Panc1 (cell line): Measurements from ENCODE around the gene GDPD5. TPM values are rescaled to one million over a fixed set of nuclear protein-coding genes. Genes with fewer than 3 reads are reported as not detected.

Experiments
- ATAC-seq: fragments of 200-7000 bp; cut with Tn5 transposase; 2 replicates; pipeline ENCODE4 v1.9.1; 2020; ENCODE audit warnings: mild to moderate bottlenecking, moderate library complexity
- BruUV-seq: library from RNA; stranded (reverse); fragments of 400-500 nt; replicated peaks from 2 replicates; lab custom pipeline; 2021; lab: Mats Ljungman, UMichigan
- CTCF ChIA-PET: fragments of 300-600 bp; sonication (Branson Sonifier 250); formaldehyde crosslinking; loops from one replicate; lab custom pipeline; 2022; ENCODE audit warnings: antibody characterized with exemption; lab: Charles Lee
- POLR2A ChIA-PET: fragments of 300-600 bp; sonication (Branson Sonifier 250); formaldehyde crosslinking; loops from one replicate; lab custom pipeline; 2022; ENCODE audit warnings: antibody characterized with exemption; lab: Charles Lee
- DNase-seq: peaks from one replicate; pipeline ENCODE4 v3.0.0-alpha.2; 2010; ENCODE audit warnings: low read depth, low spot score
- H3K27ac ChIP-seq: 2 replicates; pipeline ENCODE4 v1.5.1; 2011; ENCODE audit warnings: mild to moderate bottlenecking, low read length, inconsistent platforms
- H3K27me3 ChIP-seq: fragments of 200-500 bp; sonication (Bioruptor generic); 2 replicates; pipeline ENCODE4 v1.6.0; 2014; ENCODE audit warnings: low read length, inconsistent platforms; ENCODE audit not compliant: control insufficient read depth, insufficient read depth
- H3K36me3 ChIP-seq: fragments of 200-500 bp; sonication (Bioruptor generic); 2 replicates; pipeline ENCODE4 v1.5.1; 2014; ENCODE audit warnings: inconsistent platforms, mild to moderate bottlenecking, low read length, moderate library complexity; ENCODE audit not compliant: control insufficient read depth, insufficient read depth
- H3K4me1 ChIP-seq: 2 replicates; pipeline ENCODE4 v1.5.1; 2011; ENCODE audit warnings: inconsistent platforms, mild to moderate bottlenecking, low read length, moderate library complexity; ENCODE audit not compliant: control insufficient read depth, insufficient read depth
- H3K4me3 ChIP-seq, 2 experiments: 2 replicates each; pipeline ENCODE4 v1.5.1; 2011 to 2012; ENCODE audit warnings: low read depth in 2 of 2, low read length in 2 of 2, mild to moderate bottlenecking in 2 of 2, inconsistent platforms in 1 of 2, moderate library complexity in 1 of 2
- H3K9me3 ChIP-seq: fragments of 200-500 bp; sonication (Bioruptor generic); 2 replicates; pipeline ENCODE4 v1.5.1; 2014; ENCODE audit warnings: low read depth, mild to moderate bottlenecking, inconsistent platforms, low read length, moderate library complexity; ENCODE audit not compliant: control insufficient read depth, insufficient read depth
- POLR2AphosphoS5 ChIP-seq: IDR thresholded peaks from 2 replicates; pipeline ENCODE4 v1.6.1; 2012; ENCODE audit warnings: mild to moderate bottlenecking, low read depth, low read length, moderate library complexity
- SIN3A ChIP-seq: IDR thresholded peaks from 2 replicates; pipeline ENCODE4 v1.6.1; 2012; ENCODE audit warnings: low read depth, mild to moderate bottlenecking, low read length, moderate library complexity, borderline replicate concordance; ENCODE audit not compliant: insufficient read depth
- TCF7L2 ChIP-seq: IDR thresholded peaks from 2 replicates; pipeline ENCODE4 v1.6.1; 2011; ENCODE audit warnings: mild to moderate bottlenecking, low read depth, low read length, inconsistent platforms
- in situ Hi-C: cut with HindIII; loops from 2 replicates; pipeline ENCODE4 v1.10.0; 2016; ENCODE audit warnings: low sequenced_read_pairs, low pct_unique_long_range_greater_than_20kb
- intact Hi-C: fragments of 100-400 bp; cut with micrococcal nuclease; formaldehyde crosslinking; loops from one replicate; pipeline ENCODE4 v1.10.0; 2022; ENCODE audit not compliant: unreplicated experiment
- total RNA-seq: library from RNA; stranded (reverse); gene quantifications from one replicate; pipeline ENCODE4 v1.2.1, GENCODE V29; 2021; ENCODE audit not compliant: unreplicated experiment
- TF ChIP-seq, protein P1 (sequence below), 2 experiments: IDR thresholded peaks; 2 replicates each; pipeline ENCODE4 v1.6.1; 2011 to 2012; ENCODE audit warnings: low read depth in 2 of 2, control low read depth in 1 of 2, low read length in 1 of 2, mild to moderate bottlenecking in 1 of 2, moderate library complexity in 1 of 2; ENCODE audit not compliant: insufficient read depth in 1 of 2
- TF ChIP-seq, protein P2 (sequence below): fragments of 450-650 bp; IDR thresholded peaks from 2 replicates; pipeline ENCODE4 v1.5.1; 2017; ENCODE audit warnings: mild to moderate bottlenecking

Gene GDPD5
- total RNA-seq, 1 experiment from 2014 or later: 6.0 TPM

DNA sequence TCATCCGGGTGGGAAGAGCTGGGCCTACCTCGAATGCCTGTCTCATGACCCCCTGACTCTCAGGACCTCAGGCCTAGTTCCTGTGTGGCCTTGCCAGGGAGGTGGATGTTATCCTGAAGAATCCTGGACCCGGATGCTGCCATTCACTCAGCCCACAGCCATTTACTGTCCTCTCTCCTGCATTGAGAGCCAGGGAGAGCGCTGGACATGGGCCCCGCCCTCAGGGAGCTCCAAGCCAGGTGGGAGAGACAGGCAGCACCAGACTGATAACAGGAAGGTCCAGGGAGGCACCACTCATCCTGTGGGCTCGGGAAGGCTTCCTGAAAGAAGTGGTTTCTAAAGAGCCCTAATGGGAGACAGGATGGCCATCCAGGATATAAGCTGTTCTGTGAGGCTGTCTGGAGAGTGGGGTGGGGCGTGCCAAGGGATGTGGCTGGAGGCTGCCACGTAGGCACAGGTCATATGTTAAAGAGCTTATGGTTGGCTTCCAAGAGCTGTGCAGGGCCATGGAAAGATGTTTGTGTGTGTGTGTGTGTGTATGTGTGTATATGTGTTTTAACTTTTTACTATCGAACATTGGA, 44.9 kb upstream of the GDPD5 start:
- TF ChIP-seq SIN3A (no peak), TCF7L2 (no peak), POLR2AphosphoS5 (no peak)
- TF ChIP-seq, protein P1, sequence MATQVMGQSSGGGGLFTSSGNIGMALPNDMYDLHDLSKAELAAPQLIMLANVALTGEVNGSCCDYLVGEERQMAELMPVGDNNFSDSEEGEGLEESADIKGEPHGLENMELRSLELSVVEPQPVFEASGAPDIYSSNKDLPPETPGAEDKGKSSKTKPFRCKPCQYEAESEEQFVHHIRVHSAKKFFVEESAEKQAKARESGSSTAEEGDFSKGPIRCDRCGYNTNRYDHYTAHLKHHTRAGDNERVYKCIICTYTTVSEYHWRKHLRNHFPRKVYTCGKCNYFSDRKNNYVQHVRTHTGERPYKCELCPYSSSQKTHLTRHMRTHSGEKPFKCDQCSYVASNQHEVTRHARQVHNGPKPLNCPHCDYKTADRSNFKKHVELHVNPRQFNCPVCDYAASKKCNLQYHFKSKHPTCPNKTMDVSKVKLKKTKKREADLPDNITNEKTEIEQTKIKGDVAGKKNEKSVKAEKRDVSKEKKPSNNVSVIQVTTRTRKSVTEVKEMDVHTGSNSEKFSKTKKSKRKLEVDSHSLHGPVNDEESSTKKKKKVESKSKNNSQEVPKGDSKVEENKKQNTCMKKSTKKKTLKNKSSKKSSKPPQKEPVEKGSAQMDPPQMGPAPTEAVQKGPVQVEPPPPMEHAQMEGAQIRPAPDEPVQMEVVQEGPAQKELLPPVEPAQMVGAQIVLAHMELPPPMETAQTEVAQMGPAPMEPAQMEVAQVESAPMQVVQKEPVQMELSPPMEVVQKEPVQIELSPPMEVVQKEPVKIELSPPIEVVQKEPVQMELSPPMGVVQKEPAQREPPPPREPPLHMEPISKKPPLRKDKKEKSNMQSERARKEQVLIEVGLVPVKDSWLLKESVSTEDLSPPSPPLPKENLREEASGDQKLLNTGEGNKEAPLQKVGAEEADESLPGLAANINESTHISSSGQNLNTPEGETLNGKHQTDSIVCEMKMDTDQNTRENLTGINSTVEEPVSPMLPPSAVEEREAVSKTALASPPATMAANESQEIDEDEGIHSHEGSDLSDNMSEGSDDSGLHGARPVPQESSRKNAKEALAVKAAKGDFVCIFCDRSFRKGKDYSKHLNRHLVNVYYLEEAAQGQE (IDR thresholded peaks at IDR 0.05; ENCODE audit: insufficient read depth in 1 of 2, low read depth in 2 of 2, low read length in 1 of 2): no peak
- TF ChIP-seq, protein P2, sequence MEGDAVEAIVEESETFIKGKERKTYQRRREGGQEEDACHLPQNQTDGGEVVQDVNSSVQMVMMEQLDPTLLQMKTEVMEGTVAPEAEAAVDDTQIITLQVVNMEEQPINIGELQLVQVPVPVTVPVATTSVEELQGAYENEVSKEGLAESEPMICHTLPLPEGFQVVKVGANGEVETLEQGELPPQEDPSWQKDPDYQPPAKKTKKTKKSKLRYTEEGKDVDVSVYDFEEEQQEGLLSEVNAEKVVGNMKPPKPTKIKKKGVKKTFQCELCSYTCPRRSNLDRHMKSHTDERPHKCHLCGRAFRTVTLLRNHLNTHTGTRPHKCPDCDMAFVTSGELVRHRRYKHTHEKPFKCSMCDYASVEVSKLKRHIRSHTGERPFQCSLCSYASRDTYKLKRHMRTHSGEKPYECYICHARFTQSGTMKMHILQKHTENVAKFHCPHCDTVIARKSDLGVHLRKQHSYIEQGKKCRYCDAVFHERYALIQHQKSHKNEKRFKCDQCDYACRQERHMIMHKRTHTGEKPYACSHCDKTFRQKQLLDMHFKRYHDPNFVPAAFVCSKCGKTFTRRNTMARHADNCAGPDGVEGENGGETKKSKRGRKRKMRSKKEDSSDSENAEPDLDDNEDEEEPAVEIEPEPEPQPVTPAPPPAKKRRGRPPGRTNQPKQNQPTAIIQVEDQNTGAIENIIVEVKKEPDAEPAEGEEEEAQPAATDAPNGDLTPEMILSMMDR: no peak
- DNase-seq (no peak), ATAC-seq (no peak)
- no peaks in the 10 kb centered on the region for H3K9me3 ChIP-seq
- no TSS peak for BruUV-seq
- in situ Hi-C loops: no loop called here
- no peak overlapping the region for H3K27ac ChIP-seq
- intact Hi-C loops: no loop called here
- no peaks in the 10 kb centered on the region for H3K27me3 ChIP-seq
- H3K36me3 ChIP-seq: peaks cover 5% of the 10 kb centered on the region; the same call in 1 of the 2 replicates
- ChIA-PET CTCF (interaction anchor here (0.6 kb wide), 1 partner anchor 223 kb away, joined by 3 read pairs; no protein-coding TSS in a partner anchor), POLR2A (no interaction called here)
- no peaks in the 10 kb centered on the region for H3K4me1 ChIP-seq
- H3K4me3 ChIP-seq: no peak overlapping the region

DNA sequence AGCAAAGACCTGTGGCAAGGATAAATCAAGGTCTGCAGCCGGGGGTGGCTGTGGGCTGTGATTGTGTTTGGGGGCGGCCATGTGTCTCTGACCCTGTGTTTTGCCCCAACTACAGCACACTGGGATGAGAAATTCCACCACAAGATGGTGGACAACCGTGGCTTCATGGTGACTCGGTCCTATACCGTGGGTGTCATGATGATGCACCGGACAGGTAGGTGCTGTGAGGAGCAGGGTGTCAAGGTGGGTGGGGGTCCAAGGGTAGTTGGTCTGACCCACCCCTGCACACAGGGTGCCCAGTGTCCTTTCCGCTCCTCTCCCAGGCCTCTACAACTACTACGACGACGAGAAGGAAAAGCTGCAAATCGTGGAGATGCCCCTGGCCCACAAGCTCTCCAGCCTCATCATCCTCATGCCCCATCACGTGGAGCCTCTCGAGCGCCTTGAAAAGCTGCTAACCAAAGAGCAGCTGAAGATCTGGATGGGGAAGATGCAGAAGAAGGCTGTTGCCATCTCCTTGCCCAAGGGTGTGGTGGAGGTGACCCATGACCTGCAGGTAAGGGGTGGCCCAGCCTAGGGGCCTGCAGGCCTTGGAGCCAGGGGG, 43.0 kb upstream of the GDPD5 start:
- no peak for ATAC-seq
- TF ChIP-seq POLR2AphosphoS5 (no peak), SIN3A (no peak), TCF7L2 (no peak)
- TF ChIP-seq, protein P1 (IDR thresholded peaks at IDR 0.05; ENCODE audit: insufficient read depth in 1 of 2, low read depth in 2 of 2, low read length in 1 of 2): no peak
- TF ChIP-seq, protein P2: no peak

More for the DNA sequence above, 43.0 kb upstream of the GDPD5 start:
- in situ Hi-C loops: no loop called here
- CTCF ChIA-PET: no interaction called here
- no peaks in the 10 kb centered on the region for H3K9me3 ChIP-seq
- H3K27me3 ChIP-seq: no peaks in the 10 kb centered on the region
- no peak for DNase-seq
- POLR2A ChIA-PET: no interaction called here
- H3K36me3 ChIP-seq: peaks cover 5% of the 10 kb centered on the region; the same call in 1 of the 2 replicates
- intact Hi-C loops: no loop called here
- peaks cover 18% of the 10 kb centered on the region for H3K4me1 ChIP-seq
- no peak overlapping the region for H3K4me3 ChIP-seq
- no peak overlapping the region for H3K27ac ChIP-seq
- BruUV-seq: no TSS peak
